ENCODE results near the gene PIGX. TPM values are rescaled to one million over a fixed set of nuclear protein-coding genes. Genes with fewer than 3 reads are reported as not detected.

PIGX gene
- total and polyA plus RNA-seq, 7 donors = 7.5 to 43.4 (median 19.4) TPM

DNA sequence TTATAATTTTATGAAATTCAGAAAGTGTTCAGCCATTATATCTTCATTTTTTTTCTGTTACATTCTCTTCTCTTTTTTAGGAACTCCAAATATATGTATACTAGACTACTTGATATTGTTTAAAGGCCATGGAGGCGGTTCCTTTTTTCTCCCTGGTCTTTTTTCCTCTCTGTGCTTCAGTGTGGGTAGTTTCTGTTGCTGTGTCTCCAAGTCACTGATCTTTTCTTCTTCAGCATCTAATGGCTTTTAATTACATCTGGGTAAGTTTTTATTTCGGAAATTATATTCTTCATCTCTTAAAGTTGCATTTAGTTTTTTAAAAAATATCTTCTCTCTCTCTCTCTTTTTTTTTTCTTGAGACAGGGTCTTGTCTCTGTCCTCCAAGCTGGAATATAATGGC lies 8.9 kb downstream of the PIGX start:
- Histone ChIP-seq H3K27me3 (ENCODE audit: insufficient read depth in 3 of 3, low read length in 2 of 3) (no peaks in the 10 kb centered on the region), H3K27ac (no peak overlapping the region), H3K4me3 (no peak overlapping the region), H3K4me1 (no peaks in the 10 kb centered on the region), H3K36me3 (ENCODE audit: insufficient read depth in 1 of 2, low read depth in 1 of 2) (peaks cover 3 to 56% of the 10 kb centered on the region in 2 donors), H3K9me3 (no peaks in the 10 kb centered on the region)
- no peak for ATAC-seq
- WGBS, 3 donors = 50 to 99% (median 97%) methylated on average over 2 of the region's 2 CpGs
- TF ChIP-seq, protein P1, sequence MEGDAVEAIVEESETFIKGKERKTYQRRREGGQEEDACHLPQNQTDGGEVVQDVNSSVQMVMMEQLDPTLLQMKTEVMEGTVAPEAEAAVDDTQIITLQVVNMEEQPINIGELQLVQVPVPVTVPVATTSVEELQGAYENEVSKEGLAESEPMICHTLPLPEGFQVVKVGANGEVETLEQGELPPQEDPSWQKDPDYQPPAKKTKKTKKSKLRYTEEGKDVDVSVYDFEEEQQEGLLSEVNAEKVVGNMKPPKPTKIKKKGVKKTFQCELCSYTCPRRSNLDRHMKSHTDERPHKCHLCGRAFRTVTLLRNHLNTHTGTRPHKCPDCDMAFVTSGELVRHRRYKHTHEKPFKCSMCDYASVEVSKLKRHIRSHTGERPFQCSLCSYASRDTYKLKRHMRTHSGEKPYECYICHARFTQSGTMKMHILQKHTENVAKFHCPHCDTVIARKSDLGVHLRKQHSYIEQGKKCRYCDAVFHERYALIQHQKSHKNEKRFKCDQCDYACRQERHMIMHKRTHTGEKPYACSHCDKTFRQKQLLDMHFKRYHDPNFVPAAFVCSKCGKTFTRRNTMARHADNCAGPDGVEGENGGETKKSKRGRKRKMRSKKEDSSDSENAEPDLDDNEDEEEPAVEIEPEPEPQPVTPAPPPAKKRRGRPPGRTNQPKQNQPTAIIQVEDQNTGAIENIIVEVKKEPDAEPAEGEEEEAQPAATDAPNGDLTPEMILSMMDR (IDR thresholded peaks at IDR 0.05) = no peak
- intact Hi-C loops (cut with DNase I) = no loop called here
- DNase-seq = no peak

GRCh38 chr3:196726788-196727675 lies 14.9 kb downstream of the PIGX start:
- H3K27ac ChIP-seq = no peak overlapping the region
- no peaks in the 10 kb centered on the region for H3K9me3 ChIP-seq
- intact Hi-C loops (cut with DNase I) = no loop called here
- DNase-seq (no peak), ATAC-seq (no peak)
- H3K4me1 ChIP-seq = no peaks in the 10 kb centered on the region
- H3K36me3 ChIP-seq (ENCODE audit: insufficient read depth in 1 of 2, low read depth in 1 of 2) = peaks cover 4 to 52% of the 10 kb centered on the region in 2 donors
- H3K27me3 ChIP-seq (ENCODE audit: insufficient read depth in 3 of 3, low read length in 2 of 3) = no peaks in the 10 kb centered on the region
- 72 to 90% (median 89%) methylated on average over 7 of the region's 7 CpGs for WGBS, 3 donors
- H3K4me3 ChIP-seq = no peak overlapping the region
- TF ChIP-seq, protein P1 (IDR thresholded peaks at IDR 0.05) = no peak

DNA sequence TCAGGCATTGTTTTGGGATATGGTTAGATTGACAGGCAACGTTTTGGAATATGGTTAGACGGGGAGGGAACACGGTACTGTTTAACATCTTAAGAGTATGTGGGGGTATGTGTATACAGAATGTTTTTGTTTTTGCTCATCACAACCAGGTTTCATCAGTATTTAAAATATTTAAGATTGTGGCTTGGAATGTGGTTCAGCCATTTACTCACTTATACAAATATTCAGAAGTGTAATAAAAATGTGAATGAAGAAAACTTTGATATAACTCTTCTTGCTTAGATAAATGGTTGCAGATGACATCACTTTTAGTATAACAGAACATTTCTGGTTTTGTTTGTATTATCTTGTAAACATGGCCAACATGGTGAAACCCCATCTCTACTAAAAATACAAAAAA lies 23.6 kb downstream of the PIGX start:
- Histone ChIP-seq H3K27me3 (ENCODE audit: insufficient read depth in 3 of 3, low read length in 2 of 3) (no peaks in the 10 kb centered on the region), H3K27ac (no peak overlapping the region), H3K4me1 (peaks cover 4% of the 10 kb centered on the region), H3K36me3 (ENCODE audit: insufficient read depth in 1 of 2, low read depth in 1 of 2) (peaks cover 4 to 32% of the 10 kb centered on the region in 2 donors), H3K9me3 (no peaks in the 10 kb centered on the region), H3K4me3 (no peak overlapping the region)
- WGBS, 3 donors = 91 to 95% (median 95%) methylated on average over 3 of the region's 3 CpGs
- ATAC-seq = no peak
- DNase-seq = no peak
- TF ChIP-seq, protein P1 (IDR thresholded peaks at IDR 0.05) = no peak
- intact Hi-C loops (cut with DNase I) = no loop called here

DNA sequence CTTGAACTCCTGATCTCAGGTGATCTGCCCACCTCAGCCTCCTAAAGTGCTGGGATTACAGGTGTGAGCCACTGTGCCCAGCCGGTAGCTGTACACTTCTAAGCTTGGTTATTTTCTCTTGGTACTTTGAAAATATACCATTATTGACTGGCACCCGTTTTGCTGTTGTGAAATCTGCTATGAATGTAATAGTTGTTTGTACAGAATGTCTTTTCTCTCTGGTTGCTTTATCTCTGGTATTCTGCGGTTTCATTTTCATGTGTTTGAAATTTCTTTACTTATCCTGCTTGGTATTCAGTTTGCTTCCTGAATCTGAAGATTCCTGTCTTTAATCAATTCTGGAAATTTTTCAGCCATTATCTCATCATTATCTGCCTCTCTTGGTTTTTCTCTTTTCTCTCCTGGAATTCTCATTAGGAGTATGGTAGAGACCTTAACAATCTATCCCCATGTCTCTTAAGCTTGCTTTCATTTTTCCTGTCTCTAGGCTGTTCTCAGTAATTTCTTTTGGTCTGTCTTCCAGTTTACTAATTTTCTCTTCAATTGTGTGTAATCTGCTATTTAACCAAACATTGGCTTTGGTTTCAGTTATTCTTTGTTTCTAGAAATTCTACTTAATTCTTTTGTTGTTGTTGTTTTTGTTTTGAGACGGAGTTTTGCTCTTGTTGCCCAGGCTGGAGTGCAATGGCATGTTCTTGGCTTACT lies 24.6 kb downstream of the PIGX start:
- no peak overlapping the region for H3K4me3 ChIP-seq
- no peak for DNase-seq
- peaks cover 0 to 26% of the 10 kb centered on the region in 2 donors for H3K36me3 ChIP-seq (ENCODE audit: insufficient read depth in 1 of 2, low read depth in 1 of 2)
- H3K9me3 ChIP-seq = no peaks in the 10 kb centered on the region
- intact Hi-C loops (cut with DNase I) = no loop called here
- H3K27ac ChIP-seq = no peak overlapping the region
- peaks cover 11% of the 10 kb centered on the region for H3K4me1 ChIP-seq
- no peaks in the 10 kb centered on the region for H3K27me3 ChIP-seq (ENCODE audit: insufficient read depth in 3 of 3, low read length in 2 of 3)
- 96 to 99% (median 97%) methylated on average over 4 of the region's 4 CpGs for WGBS, 3 donors
- ATAC-seq = no peak
- TF ChIP-seq, protein P1 (IDR thresholded peaks at IDR 0.05) = no peak

Measured in psoas muscle (tissue), 8 donors.